AG09309 (cell line): ENCODE measurements around the gene EMC9.

ENCODE experiments used
- DNase-seq: peaks from one replicate; pipeline ENCODE4 v3.0.0-alpha.2; 2010; ENCODE audit warnings: low read depth
- H3K4me3 ChIP-seq: 2 replicates; pipeline ENCODE4 v1.5.1; 2011; ENCODE audit warnings: mild to moderate bottlenecking, low read depth, low read length, moderate library complexity; ENCODE audit not compliant: control insufficient read depth
- TF ChIP-seq, protein P1 (sequence below): IDR thresholded peaks from 2 replicates; pipeline ENCODE4 v1.5.1; 2011; ENCODE audit warnings: mild to moderate bottlenecking, low read depth, low read length, inconsistent platforms; ENCODE audit not compliant: insufficient read depth, control insufficient read depth; ENCODE audit errors: missing control alignments

EMC9 gene

DNA sequence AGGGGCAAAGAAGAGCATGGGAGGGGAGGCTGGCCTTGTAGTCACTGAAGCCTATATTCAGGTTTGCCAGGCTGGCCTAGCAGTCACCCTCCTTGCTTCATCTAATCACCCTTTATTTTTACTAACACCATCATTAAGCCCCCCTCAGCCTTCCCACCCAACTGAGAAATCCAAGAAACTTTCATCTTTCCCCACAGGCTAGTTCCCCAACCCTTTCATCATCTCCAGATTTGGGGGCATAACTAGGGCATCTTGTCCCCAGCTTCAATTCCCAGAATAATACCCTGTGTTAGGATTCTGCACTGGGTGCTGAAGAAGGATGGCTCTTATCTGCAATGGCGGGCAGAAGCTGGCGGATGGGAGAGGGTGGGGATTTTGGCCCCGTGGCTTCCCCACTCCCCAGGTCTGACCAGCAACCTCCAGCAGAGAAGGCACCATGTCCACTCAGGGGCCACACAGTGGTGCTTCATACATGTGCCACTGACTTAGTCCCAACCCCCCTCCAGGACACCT, 40.4 kb downstream of the EMC9 start:
- no peak overlapping the region for H3K4me3 ChIP-seq
- DNase-seq: no peak
- TF ChIP-seq, protein P1, sequence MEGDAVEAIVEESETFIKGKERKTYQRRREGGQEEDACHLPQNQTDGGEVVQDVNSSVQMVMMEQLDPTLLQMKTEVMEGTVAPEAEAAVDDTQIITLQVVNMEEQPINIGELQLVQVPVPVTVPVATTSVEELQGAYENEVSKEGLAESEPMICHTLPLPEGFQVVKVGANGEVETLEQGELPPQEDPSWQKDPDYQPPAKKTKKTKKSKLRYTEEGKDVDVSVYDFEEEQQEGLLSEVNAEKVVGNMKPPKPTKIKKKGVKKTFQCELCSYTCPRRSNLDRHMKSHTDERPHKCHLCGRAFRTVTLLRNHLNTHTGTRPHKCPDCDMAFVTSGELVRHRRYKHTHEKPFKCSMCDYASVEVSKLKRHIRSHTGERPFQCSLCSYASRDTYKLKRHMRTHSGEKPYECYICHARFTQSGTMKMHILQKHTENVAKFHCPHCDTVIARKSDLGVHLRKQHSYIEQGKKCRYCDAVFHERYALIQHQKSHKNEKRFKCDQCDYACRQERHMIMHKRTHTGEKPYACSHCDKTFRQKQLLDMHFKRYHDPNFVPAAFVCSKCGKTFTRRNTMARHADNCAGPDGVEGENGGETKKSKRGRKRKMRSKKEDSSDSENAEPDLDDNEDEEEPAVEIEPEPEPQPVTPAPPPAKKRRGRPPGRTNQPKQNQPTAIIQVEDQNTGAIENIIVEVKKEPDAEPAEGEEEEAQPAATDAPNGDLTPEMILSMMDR: no peak

DNA sequence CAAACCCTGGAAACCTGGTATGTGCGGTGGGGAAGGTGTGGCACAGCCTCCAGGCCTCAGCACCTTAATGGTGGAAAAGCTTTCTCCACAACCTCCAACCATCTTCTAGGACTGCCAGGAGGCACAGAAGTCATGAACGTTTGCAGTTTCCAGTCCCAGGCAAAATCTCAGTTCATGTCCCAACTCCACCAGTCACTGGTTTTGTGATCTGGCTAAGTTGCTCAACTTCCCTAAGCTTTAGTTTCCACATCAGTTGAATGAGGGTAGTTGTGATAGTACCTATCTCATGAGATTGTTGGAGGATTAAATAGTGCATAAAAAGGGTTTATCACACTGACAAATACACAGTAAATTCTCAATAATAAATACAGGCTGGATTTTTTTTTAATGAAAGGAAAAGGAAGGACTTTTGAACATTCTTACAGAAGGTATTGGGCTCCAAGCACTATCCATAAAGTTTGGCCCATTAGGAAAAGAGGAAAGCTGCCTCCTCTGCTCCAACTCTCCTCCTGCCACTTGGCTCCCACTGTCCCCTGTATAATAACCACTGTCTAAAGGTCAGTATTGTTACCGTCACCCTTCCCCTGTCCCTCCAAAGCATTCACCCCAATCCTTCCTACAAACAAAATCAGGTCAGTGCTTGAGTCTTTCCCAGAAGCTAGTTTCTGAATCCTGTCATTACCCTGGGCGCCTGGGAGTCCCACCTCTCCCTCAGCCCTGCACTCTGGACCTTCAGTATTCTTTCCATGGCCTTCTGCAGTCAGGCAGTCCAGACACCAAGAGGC, 41.0 kb downstream of the EMC9 start:
- TF ChIP-seq, protein P1: no peak
- DNase-seq: no peak
- no peak overlapping the region for H3K4me3 ChIP-seq

DNA sequence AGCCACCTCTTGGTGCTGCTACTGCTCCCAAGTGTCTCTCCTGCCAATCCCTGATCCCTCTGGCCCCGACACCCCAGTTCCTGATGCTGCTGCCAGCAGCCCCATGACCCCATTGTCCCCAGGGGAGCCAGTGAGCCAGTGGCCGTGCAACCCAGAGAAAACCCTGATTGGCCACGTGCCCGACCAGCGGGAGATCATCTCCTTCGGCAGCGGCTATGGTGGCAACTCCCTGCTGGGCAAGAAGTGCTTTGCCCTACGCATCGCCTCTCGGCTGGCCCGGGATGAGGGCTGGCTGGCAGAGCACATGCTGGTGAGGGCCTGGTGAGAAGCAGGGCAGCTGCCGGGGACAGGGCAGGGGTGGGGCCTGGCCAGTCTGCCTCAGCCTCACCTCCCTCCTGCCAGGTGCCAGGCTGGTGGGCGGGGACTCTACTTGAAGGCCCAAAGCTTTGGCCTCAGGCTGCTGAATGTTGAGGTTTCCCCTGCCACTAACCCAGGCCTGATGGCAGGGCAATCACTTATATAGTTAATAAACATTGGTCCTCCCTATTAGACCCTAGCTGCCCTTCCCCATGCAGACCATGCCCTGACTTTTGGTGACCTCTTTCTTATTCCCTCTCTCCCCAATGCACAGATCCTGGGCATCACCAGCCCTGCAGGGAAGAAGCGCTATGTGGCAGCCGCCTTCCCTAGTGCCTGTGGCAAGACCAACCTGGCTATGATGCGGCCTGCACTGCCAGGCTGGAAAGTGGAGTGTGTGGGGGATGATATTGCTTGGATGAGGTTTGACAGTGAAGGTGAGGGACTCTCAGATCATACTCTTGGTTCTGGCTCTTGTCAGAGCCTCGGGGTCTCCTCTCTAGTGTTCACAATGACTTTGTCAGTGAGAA, 42.2 kb downstream of the EMC9 start:
- TF ChIP-seq, protein P1: no peak
- H3K4me3 ChIP-seq: no peak overlapping the region
- no peak for DNase-seq

DNA sequence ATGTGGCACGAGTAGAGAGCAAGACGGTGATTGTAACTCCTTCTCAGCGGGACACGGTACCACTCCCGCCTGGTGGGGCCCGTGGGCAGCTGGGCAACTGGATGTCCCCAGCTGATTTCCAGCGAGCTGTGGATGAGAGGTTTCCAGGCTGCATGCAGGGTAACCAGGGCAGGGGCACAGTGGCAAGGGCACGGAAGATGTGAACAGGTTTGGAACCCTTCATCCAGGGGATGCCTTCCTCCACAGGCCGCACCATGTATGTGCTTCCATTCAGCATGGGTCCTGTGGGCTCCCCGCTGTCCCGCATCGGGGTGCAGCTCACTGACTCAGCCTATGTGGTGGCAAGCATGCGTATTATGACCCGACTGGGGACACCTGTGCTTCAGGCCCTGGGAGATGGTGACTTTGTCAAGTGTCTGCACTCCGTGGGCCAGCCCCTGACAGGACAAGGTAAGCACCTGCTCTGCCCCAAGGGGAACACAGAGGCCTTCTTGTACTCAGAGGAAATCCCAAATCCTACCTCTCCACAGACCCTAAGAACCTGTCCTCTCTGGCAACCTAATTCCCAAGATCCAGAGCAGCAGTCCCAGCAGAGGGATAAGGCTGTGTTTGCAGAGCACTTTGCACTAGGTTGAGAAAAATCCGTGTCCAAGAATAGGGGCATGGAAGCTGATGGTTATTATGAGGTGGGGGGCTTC, 43.0 kb downstream of the EMC9 start:
- TF ChIP-seq, protein P1: no peak
- no peak for DNase-seq
- no peak overlapping the region for H3K4me3 ChIP-seq

DNA sequence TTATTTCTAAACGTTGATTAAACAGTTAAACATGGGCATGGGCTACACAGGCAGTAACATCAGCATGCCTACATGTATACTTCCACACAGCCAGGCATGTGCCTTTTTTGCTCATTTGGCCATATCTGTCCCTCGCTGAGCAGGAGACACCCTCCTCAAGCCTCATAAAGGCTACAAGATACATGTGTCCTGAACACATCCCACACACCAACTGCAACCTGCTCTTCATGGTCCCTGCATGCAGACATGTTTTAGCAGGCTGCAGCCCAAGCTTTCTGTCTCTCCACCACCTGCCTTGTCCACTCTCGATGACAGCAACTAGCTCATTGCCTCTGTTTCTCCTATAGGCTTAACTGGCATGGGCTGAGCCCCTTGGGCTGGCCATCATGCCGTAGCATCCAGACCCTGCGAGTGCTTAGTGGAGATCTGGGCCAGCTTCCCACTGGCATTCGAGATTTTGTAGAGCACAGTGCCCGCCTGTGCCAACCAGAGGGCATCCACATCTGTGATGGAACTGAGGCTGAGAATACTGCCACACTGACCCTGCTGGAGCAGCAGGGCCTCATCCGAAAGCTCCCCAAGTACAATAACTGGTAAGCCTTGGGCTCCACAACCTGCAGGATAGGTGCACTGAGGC, 44.7 kb downstream of the EMC9 start:
- DNase-seq: no peak
- H3K4me3 ChIP-seq: no peak overlapping the region
- TF ChIP-seq, protein P1: no peak
